Transverse colon (tissue), 4 donors: ENCODE results near the gene SHMT1. TPM values are rescaled to one million over a fixed set of nuclear protein-coding genes. Genes with fewer than 3 reads are reported as not detected.
"Not testable (repeated sequence)": the region's sequence is repeated elsewhere in the genome, so short reads cannot be mapped to it uniquely, and the experiment has no call there.

Experiments used
- DNase-seq: peaks from one replicate; pipeline ENCODE4 v3.0.0-alpha.2; 2019
- H3K27ac ChIP-seq, 4 donors: fragments of 200-600 bp; sonication (generic); 2 replicates each; pipeline ENCODE4 v1.5.1; 2016 to 2018; ENCODE audit warnings: inconsistent platforms in 4 of 4
- H3K27me3 ChIP-seq: fragments of 200-600 bp; sonication (generic); 2 replicates; pipeline ENCODE4 v1.5.1; 2017; ENCODE audit warnings: inconsistent platforms
- H3K36me3 ChIP-seq, 4 donors: fragments of 200-600 bp; sonication (generic); 2 replicates each; pipeline ENCODE4 v1.5.1; 2017 to 2019; ENCODE audit warnings: inconsistent platforms in 4 of 4
- H3K4me1 ChIP-seq, 4 donors: fragments of 200-600 bp; sonication (generic); 2 replicates each; pipeline ENCODE4 v1.5.1; 2017 to 2020; ENCODE audit warnings: inconsistent platforms in 4 of 4
- H3K4me3 ChIP-seq, 4 donors: fragments of 200-600 bp; sonication (generic); 1 replicate in 1 of 4; 2 replicates in 3 of 4; pipeline versions ENCODE4 v1.5.1 to v1.6.1; 2017 to 2019; ENCODE audit warnings: inconsistent platforms in 4 of 4
- H3K9me3 ChIP-seq, 2 donors: fragments of 200-600 bp; sonication (generic); 2 replicates each; pipeline ENCODE4 v1.5.1; 2017 to 2019; ENCODE audit warnings: inconsistent platforms in 2 of 2
- CTCF ChIP-seq, 5 experiments: fragments of 200-600 bp in 3 of 5; fragments of 450-650 bp in 2 of 5; sonication (generic) in 3 of 5; IDR thresholded peaks; 1 replicate in 2 of 5; 2 replicates in 3 of 5; pipeline ENCODE4 v1.5.1; 2016 to 2017; ENCODE audit warnings: antibody characterized with exemption in 5 of 5, inconsistent platforms in 3 of 5, mild to moderate bottlenecking in 2 of 5, moderate library complexity in 1 of 5
- EP300 ChIP-seq: sonication (generic); formaldehyde crosslinking; IDR thresholded peaks from one replicate; pipeline ENCODE4 v1.6.1; 2017; ENCODE audit warnings: antibody characterized with exemption, low read depth
- POLR2A ChIP-seq: fragments of 450-650 bp; IDR thresholded peaks from one replicate; pipeline ENCODE4 v1.6.1; 2016; ENCODE audit warnings: antibody characterized with exemption, mild to moderate bottlenecking, moderate library complexity
- POLR2AphosphoS5 ChIP-seq, 3 donors: sonication (generic); formaldehyde crosslinking; IDR thresholded peaks; one replicate each; pipeline ENCODE4 v1.6.1; 2016; ENCODE audit warnings: antibody characterized with exemption in 3 of 3
- WGBS, 2 donors: methylation state at CpG; one replicate each; pipeline ENCODE4 v1.1.5; 2018; ENCODE audit warnings: low coverage in 1 of 2; 5-methylcytosine and 5-hydroxymethylcytosine counted together
- in situ Hi-C, 4 donors: fragments of 200-750 bp; cut with MboI; loops; one replicate each; pipeline versions ENCODE4 v1.15.0 to v1.15.1; 2017; ENCODE audit warnings: low sequenced_read_pairs in 3 of 4, low pct_ligation_motif_present in 1 of 4, low pct_unique_long_range_greater_than_20kb in 1 of 4
- intact Hi-C: fragments of 100-400 bp; cut with DNase I; formaldehyde crosslinking; loops from one replicate; pipeline ENCODE4 v1.15.1; 2023; ENCODE audit warnings: low total_unique reads
- total RNA-seq, 4 donors: library from RNA; depleted of rRNA; stranded (reverse); fragments of >200 nt; gene quantifications; one replicate each; pipeline ENCODE4 v1.1.0, GENCODE V29; 2016

The SHMT1 gene
- total RNA-seq, 4 donors from 2014 or later, result 29.2 to 49.4 (median 38.5) TPM

GRCh38 chr17:18353541-18353940 is 9.8 kb downstream of the SHMT1 start:
- Histone ChIP-seq H3K27ac (no peak overlapping the region), H3K27me3 (no peaks in the 10 kb centered on the region), H3K9me3 (no peaks in the 10 kb centered on the region), H3K4me3 (no peak overlapping the region), H3K4me1 (no peaks in the 10 kb centered on the region), H3K36me3 (peaks cover 0 to 28% (median 7%) of the 10 kb centered on the region in 4 donors)
- 90% methylated on average over 5 to 6 of the region's 6 CpGs for WGBS, 2 donors
- TF ChIP-seq POLR2AphosphoS5 (IDR thresholded peaks at IDR 0.05) (no peak), POLR2A (no peak)
- intact Hi-C loops (no loop called here), in situ Hi-C loops (no loop called here)
- no peak for DNase-seq

- Histone ChIP-seq H3K4me3 (no peak overlapping the region), H3K9me3 (no peaks in the 10 kb centered on the region), H3K27me3 (no peaks in the 10 kb centered on the region), H3K36me3 (peaks cover 0 to 37% (median 14%) of the 10 kb centered on the region in 4 donors), H3K27ac (no peak overlapping the region), H3K4me1 (no peaks in the 10 kb centered on the region)
- TF ChIP-seq EP300 (no peak), POLR2AphosphoS5 (IDR thresholded peaks at IDR 0.05) (no peak), POLR2A (no peak), CTCF (IDR thresholded peaks at IDR 0.05) (no peak)
- 71 to 81% methylated on average over 5 of the region's 5 CpGs for WGBS, 2 donors
- in situ Hi-C loops, result no loop called here
- DNase-seq, result no peak
- intact Hi-C loops, result no loop called here
These were observed 19.3 kb downstream of the SHMT1 start for GRCh38 chr17:18344021-18344420.

- TF ChIP-seq POLR2AphosphoS5 (IDR thresholded peaks at IDR 0.05) (no peak), CTCF (IDR thresholded peaks at IDR 0.05) (no peak), POLR2A (no peak)
- H3K4me1 ChIP-seq, result no peaks in the 10 kb centered on the region
- H3K27ac ChIP-seq, result no peak overlapping the region
- 99% methylated on average over 13 of the region's 13 CpGs; no CpG with 5 or more reads in 1 of the 2 donors for WGBS, 2 donors
- no peaks in the 10 kb centered on the region for H3K27me3 ChIP-seq
- no peak for DNase-seq
- intact Hi-C loops, result no loop called here
- H3K9me3 ChIP-seq, result no peaks in the 10 kb centered on the region
- peaks cover 0 to 29% (median 11%) of the 10 kb centered on the region in 4 donors for H3K36me3 ChIP-seq
- in situ Hi-C loops, result no loop called here
- no peak overlapping the region for H3K4me3 ChIP-seq
These were observed 23.4 kb downstream of the SHMT1 start for GRCh38 chr17:18339933-18340332.

GRCh38 chr17:18338158-18338557 is 25.2 kb downstream of the SHMT1 start:
- H3K4me1 ChIP-seq, H3K9me3 ChIP-seq, H3K27ac ChIP-seq, H3K4me3 ChIP-seq, in situ Hi-C loops, H3K27me3 ChIP-seq, DNase-seq, intact Hi-C loops: not testable (repeated sequence)
- WGBS, 2 donors, result 98% methylated on average over 17 of the region's 25 CpGs; no CpG with 5 or more reads in 1 of the 2 donors
- H3K36me3 ChIP-seq, result peaks cover 0 to 32% (median 11%) of the 10 kb centered on the region in 4 donors

- H3K4me1 ChIP-seq, result no peaks in the 10 kb centered on the region
- in situ Hi-C loops, result no loop called here
- no peaks in the 10 kb centered on the region for H3K27me3 ChIP-seq
- TF ChIP-seq EP300 (no peak), CTCF (IDR thresholded peaks at IDR 0.05) (no peak), POLR2A (no peak), POLR2AphosphoS5 (IDR thresholded peaks at IDR 0.05) (no peak)
- WGBS, 2 donors, result 81 to 88% methylated on average over 1 to 4 of the region's 4 CpGs
- H3K4me3 ChIP-seq, result no peak overlapping the region
- H3K27ac ChIP-seq, result no peak overlapping the region
- intact Hi-C loops, result no loop called here
- no peak for DNase-seq
- H3K9me3 ChIP-seq, result no peaks in the 10 kb centered on the region
- H3K36me3 ChIP-seq, result peaks cover 0 to 23% (median 0%) of the 10 kb centered on the region in 4 donors
These were observed 30.4 kb downstream of the SHMT1 start for GRCh38 chr17:18332909-18333489.
